OCI-LY3 (cell line): ENCODE results near the gene CSNK1G2.

ENCODE experiments used
- CTCF ChIP-seq: fragments of 200-600, 300-600 bp; sonication (generic); IDR thresholded peaks from 2 replicates; pipeline ENCODE4 v1.5.1; 2014; ENCODE audit warnings: antibody characterized with exemption, low read length, low read depth
- EZH2phosphoT487 ChIP-seq: fragments of 200-600 bp; shearing (Covaris generic); IDR thresholded peaks from 2 replicates; pipeline ENCODE4 v1.6.1; 2018; ENCODE audit warnings: antibody characterized with exemption, mixed run types, low read depth

- no peak for TF ChIP-seq CTCF
- TF ChIP-seq EZH2phosphoT487, result no peak
These were observed 3.9 kb upstream of the CSNK1G2 start for GRCh38 chr19:1936916-1937610.
